ENCODE results near the gene SSTR5. TPM values are rescaled to one million over a fixed set of nuclear protein-coding genes. Genes with fewer than 3 reads are reported as not detected.

SSTR5 gene
- total RNA-seq, 1 donor from 2014 or later, result not detected

DNA sequence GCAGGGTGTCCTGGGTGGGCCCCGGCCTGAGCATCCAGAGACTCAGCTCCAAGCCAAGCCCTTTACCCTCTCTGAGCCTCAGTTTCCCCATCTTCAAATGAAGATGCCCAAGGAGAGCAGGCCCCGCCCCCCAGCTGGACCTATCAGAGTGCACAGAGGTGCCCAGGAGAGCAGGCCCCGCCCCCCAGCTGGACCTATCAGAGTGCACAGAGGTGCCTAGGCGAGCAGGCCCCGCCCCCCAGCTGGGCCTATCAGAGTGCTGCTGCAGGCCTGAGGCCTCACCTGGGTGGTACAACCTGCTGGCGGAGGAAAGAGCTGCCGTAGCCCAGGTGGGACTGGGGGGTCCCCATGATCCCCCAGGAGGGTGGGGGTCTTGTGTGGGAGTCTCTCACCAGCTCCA lies 3.4 kb upstream of the SSTR5 start:
- no peak for ATAC-seq
- no peaks in the 10 kb centered on the region for H3K4me1 ChIP-seq
- no peak for DNase-seq
- no peaks in the 10 kb centered on the region for H3K36me3 ChIP-seq
- H3K27me3 ChIP-seq, result peaks cover 77% of the 10 kb centered on the region
- H3K4me3 ChIP-seq, result no peak overlapping the region
- H3K9me3 ChIP-seq, result no peaks in the 10 kb centered on the region
- no peak overlapping the region for H3K27ac ChIP-seq
- TF ChIP-seq, protein P1, sequence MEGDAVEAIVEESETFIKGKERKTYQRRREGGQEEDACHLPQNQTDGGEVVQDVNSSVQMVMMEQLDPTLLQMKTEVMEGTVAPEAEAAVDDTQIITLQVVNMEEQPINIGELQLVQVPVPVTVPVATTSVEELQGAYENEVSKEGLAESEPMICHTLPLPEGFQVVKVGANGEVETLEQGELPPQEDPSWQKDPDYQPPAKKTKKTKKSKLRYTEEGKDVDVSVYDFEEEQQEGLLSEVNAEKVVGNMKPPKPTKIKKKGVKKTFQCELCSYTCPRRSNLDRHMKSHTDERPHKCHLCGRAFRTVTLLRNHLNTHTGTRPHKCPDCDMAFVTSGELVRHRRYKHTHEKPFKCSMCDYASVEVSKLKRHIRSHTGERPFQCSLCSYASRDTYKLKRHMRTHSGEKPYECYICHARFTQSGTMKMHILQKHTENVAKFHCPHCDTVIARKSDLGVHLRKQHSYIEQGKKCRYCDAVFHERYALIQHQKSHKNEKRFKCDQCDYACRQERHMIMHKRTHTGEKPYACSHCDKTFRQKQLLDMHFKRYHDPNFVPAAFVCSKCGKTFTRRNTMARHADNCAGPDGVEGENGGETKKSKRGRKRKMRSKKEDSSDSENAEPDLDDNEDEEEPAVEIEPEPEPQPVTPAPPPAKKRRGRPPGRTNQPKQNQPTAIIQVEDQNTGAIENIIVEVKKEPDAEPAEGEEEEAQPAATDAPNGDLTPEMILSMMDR (IDR thresholded peaks at IDR 0.05), result no peak
- intact Hi-C loops (cut with DNase I), result no loop called here

DNA sequence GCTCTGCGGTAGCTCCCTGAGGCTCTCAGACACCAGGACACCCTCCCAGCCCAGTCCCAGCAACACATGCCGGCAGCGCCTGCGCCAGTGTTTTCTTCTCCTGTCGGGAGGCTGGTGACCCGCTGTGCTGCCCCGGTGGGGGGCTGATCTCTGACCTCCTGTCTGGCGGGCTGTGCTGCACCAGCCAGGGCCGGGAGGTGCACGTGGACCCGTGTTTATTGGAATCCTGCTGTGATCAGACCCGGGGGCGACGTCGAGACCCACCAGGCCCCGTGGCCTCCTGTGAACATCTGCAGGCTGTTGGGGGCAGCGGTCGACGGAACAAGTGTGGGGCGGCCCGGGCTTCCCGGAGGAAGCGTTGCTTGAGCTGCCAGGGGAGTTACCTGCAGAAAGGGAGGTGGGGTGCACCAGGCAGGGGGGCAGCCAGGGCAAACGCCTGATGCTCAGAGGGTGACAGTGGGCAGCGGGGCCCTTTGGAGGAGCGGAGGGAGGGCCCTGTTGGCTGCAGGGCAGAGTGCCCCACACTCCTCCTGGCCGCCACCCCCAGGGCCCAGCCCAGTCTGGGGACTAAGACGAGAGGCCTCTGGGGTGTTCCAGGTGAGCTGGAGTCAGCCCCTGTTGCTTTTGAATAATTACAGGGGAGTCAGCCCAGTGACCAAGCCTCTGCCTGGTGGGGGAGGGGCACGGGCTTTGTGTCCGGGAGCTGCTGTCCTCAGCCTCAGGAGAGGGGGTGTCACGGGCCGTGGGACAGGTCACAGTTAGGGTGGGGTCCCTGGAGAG lies 2.3 kb upstream of the SSTR5 start:
- intact Hi-C loops (cut with DNase I), result no loop called here
- no peaks in the 10 kb centered on the region for H3K9me3 ChIP-seq
- no peaks in the 10 kb centered on the region for H3K4me1 ChIP-seq
- peaks cover 69% of the 10 kb centered on the region for H3K27me3 ChIP-seq
- ATAC-seq (no peak), DNase-seq (no peak)
- no peak overlapping the region for H3K4me3 ChIP-seq
- TF ChIP-seq, protein P1 (IDR thresholded peaks at IDR 0.05), result no peak
- no peaks in the 10 kb centered on the region for H3K36me3 ChIP-seq
- H3K27ac ChIP-seq, result no peak overlapping the region

DNA sequence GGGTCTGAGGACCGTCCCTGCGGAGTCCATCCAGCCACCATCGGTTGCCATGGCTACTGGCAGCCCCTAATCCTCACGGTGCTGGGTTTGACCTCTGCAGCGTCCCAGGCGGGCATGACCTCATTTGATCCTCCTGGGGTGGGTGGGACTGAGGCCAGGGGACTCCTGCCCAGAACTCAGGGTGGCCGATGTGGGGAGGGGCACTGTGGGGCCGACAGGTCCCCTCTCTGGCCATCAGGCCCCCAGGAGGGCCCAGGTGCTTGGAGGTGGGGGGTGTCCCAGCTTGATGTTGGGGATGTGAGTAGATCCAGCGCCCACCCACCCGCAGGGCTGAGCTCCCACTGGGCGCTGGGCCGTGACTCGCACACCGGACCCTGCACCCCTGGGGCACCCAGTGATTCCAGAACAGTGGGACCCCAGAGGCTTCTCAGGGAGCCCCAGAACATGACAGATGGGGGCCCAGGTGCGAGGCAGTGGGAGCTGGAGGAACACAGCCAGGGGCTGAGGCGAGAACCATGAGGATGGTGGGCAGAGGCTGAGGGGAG lies 1.6 kb upstream of the SSTR5 start:
- Histone ChIP-seq H3K27ac (no peak overlapping the region), H3K9me3 (no peaks in the 10 kb centered on the region), H3K27me3 (peaks cover 62% of the 10 kb centered on the region), H3K4me3 (no peak overlapping the region), H3K4me1 (no peaks in the 10 kb centered on the region), H3K36me3 (no peaks in the 10 kb centered on the region)
- intact Hi-C loops (cut with DNase I), result no loop called here
- no peak for DNase-seq
- TF ChIP-seq, protein P1 (IDR thresholded peaks at IDR 0.05), result no peak
- ATAC-seq, result no peak

DNA sequence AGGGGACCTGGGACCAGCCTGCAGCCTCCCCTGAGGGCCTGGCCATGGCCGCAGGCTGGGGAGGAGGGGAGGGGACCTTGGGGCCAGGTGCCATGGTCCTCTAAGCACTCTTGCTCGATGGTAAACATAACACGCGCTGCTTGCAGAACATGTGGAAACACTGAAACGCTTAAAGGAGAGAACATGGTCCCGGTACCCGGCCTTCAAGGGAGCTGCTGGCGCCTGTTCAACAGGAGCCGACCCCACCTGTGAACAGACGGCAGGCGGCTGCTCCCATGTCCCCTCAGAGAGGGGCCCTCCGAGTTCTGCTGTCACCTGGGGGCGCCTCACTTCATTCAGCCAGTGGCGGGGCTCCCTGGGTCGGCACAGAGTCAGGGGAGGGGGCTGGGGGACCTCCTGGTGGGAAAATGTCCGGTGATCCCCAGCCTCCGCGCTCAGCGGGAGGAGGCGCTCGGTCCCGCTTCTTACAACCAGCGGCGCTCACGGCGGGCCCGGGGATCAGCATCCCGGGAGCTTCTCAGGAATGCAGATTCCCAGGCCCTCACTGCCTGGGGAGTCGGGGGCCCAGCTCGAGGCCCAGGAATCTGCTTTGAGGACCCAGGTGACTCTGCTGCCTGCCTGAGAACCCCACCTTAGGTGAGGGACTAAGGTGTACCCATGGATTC lies 854 bp upstream of the SSTR5 start:
- peaks cover 57% of the 10 kb centered on the region for H3K27me3 ChIP-seq
- ATAC-seq, result no peak
- intact Hi-C loops (cut with DNase I), result no loop called here
- H3K9me3 ChIP-seq, result no peaks in the 10 kb centered on the region
- no peak overlapping the region for H3K4me3 ChIP-seq
- no peaks in the 10 kb centered on the region for H3K36me3 ChIP-seq
- no peak for DNase-seq
- no peaks in the 10 kb centered on the region for H3K4me1 ChIP-seq
- no peak overlapping the region for H3K27ac ChIP-seq
- TF ChIP-seq, protein P1 (IDR thresholded peaks at IDR 0.05), result no peak

DNA sequence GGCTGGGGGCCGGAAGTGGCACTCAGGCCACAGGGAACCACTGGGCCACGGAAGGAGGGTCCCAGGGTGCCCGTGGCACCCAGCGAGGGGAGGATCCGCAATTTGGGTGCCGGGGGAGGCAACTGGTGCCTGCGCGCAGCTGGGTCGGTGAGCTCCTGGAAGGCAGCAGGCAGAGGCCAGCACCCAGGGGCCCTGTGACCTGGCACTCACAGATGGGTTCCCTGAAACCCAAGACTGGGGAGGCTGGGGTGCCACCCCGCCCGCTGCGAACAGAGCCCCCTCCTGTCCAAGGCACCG lies 663 bp downstream of the SSTR5 start:
- ATAC-seq (no peak), DNase-seq (no peak)
- H3K4me3 ChIP-seq, result no peak overlapping the region
- no peaks in the 10 kb centered on the region for H3K36me3 ChIP-seq
- intact Hi-C loops (cut with DNase I), result no loop called here
- H3K9me3 ChIP-seq, result no peaks in the 10 kb centered on the region
- no peaks in the 10 kb centered on the region for H3K4me1 ChIP-seq
- TF ChIP-seq, protein P1 (IDR thresholded peaks at IDR 0.05), result no peak
- H3K27me3 ChIP-seq, result peaks cover 56% of the 10 kb centered on the region
- H3K27ac ChIP-seq, result no peak overlapping the region
